Measurements from ENCODE around the gene C2CD2. TPM values are rescaled to one million over a fixed set of nuclear protein-coding genes. Genes with fewer than 3 reads are reported as not detected.

The C2CD2 gene
- total RNA-seq, 3 donors from 2014 or later = 37.0 to 73.8 (median 41.6) TPM

DNA sequence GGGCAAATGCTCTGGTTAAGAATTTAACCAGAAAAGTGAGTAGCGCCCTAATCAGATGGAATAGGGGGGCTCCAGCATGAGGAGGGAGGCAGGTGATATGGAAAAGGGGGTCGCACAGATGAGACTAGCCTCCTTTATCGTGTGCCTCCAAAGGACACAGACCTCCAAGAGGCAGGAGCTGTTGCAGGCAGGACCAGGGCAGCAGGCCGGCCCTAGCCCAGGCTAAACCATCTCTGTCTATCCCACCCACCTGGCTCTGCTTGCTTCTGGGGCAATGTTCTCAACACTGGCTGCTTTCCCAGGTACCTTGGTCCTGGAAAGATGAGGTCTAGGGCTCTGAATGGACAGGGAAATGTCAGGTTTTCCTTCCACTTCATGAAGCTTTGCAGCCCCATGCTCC is 36.3 kb downstream of the C2CD2 start:
- Histone ChIP-seq H3K4me3 (no peak overlapping the region), H3K27me3 (no peaks in the 10 kb centered on the region), H3K36me3 (no peaks in the 10 kb centered on the region), H3K9me3 (no peaks in the 10 kb centered on the region), H3K4me1 (no peaks in the 10 kb centered on the region), H3K27ac (no peak overlapping the region)
- no peak for DNase-seq (ENCODE audit: low spot score in 2 of 2)
- TF ChIP-seq POLR2A (IDR thresholded peaks at IDR 0.05) (no peak), POLR2AphosphoS5 (IDR thresholded peaks at IDR 0.05) (no peak)
- TF ChIP-seq, protein P1, sequence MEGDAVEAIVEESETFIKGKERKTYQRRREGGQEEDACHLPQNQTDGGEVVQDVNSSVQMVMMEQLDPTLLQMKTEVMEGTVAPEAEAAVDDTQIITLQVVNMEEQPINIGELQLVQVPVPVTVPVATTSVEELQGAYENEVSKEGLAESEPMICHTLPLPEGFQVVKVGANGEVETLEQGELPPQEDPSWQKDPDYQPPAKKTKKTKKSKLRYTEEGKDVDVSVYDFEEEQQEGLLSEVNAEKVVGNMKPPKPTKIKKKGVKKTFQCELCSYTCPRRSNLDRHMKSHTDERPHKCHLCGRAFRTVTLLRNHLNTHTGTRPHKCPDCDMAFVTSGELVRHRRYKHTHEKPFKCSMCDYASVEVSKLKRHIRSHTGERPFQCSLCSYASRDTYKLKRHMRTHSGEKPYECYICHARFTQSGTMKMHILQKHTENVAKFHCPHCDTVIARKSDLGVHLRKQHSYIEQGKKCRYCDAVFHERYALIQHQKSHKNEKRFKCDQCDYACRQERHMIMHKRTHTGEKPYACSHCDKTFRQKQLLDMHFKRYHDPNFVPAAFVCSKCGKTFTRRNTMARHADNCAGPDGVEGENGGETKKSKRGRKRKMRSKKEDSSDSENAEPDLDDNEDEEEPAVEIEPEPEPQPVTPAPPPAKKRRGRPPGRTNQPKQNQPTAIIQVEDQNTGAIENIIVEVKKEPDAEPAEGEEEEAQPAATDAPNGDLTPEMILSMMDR (IDR thresholded peaks at IDR 0.05) = no peak
- intact Hi-C loops (cut with DNase I; ENCODE audit: low total_unique reads) = no loop called here

DNA sequence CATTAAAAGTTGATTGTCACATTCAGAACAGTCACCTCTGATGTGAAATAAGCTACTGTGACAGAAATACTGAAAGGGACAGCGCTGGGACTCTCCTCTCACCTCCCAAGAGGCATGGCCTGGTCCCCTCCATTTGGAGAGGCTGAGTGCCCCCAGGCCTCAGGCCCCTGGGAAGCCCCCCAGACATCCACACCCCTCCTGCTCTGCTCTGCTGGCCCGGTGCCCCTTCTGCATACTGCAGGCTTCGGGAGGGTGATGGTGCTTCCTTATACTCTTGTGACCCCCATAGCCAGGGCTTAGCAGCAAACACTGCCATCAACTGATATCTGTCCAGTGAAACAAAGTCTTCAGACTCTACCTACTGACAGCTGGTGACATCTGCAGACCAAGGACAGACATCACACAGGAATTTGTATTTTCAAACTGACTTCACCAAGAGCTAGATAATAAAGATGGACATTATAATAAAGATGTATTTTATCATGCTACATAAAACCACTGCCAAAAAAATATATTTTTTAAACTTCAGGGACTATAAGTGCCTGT is 36.9 kb downstream of the C2CD2 start:
- intact Hi-C loops (cut with DNase I; ENCODE audit: low total_unique reads) = no loop called here
- TF ChIP-seq, protein P1 (IDR thresholded peaks at IDR 0.05) = no peak
- TF ChIP-seq POLR2AphosphoS5 (IDR thresholded peaks at IDR 0.05) (no peak), POLR2A (IDR thresholded peaks at IDR 0.05) (no peak)
- no peak for DNase-seq (ENCODE audit: low spot score in 2 of 2)
- H3K4me3 ChIP-seq = no peak overlapping the region
- no peaks in the 10 kb centered on the region for H3K4me1 ChIP-seq
- no peak overlapping the region for H3K27ac ChIP-seq
- H3K27me3 ChIP-seq = no peaks in the 10 kb centered on the region
- H3K36me3 ChIP-seq = no peaks in the 10 kb centered on the region
- no peaks in the 10 kb centered on the region for H3K9me3 ChIP-seq

DNA sequence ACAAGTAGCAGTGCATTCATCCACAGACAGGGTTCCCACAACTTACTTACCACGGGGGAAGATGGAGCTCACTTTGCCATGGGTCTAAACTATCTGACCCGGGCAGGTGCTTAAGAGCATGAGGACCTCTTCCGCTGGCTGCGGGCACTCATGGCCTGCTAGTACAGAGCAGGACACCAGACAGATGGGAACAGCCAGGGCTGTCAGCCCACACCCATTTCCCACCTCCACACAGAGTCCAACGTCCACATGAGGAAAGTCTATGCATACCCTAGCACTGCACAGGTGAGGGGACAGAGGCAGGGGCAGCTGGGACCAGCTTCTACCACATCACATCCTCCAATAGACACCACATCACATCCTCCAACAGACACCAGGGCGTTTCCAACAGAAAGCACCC is 38.9 kb downstream of the C2CD2 start:
- H3K36me3 ChIP-seq = no peaks in the 10 kb centered on the region
- no peaks in the 10 kb centered on the region for H3K4me1 ChIP-seq
- no peak overlapping the region for H3K27ac ChIP-seq
- H3K27me3 ChIP-seq = no peaks in the 10 kb centered on the region
- TF ChIP-seq, protein P1 (IDR thresholded peaks at IDR 0.05) = no peak
- TF ChIP-seq POLR2A (IDR thresholded peaks at IDR 0.05) (no peak), POLR2AphosphoS5 (IDR thresholded peaks at IDR 0.05) (no peak)
- H3K9me3 ChIP-seq = no peaks in the 10 kb centered on the region
- intact Hi-C loops (cut with DNase I; ENCODE audit: low total_unique reads) = no loop called here
- DNase-seq (ENCODE audit: low spot score in 2 of 2) = no peak
- no peak overlapping the region for H3K4me3 ChIP-seq

DNA sequence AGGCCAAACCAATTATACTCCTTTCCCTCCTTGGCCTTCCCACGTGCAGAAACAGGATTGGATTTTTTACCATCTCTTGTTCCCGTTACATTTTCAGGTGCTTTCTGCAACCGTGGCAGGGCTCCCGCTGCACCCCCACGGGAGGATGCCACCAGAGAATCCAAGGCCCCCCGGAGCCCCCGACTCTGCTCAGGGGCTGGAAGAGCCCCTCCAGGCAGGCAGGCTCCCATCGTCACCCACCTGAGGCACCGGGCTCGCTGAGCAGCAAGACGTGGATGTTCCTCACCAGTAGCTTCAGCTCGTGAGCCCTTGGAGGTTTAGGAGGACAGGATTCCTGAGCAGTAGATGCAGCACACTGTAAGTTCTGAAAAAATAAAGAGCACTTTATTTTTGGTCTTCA is 39.5 kb downstream of the C2CD2 start:
- Histone ChIP-seq H3K27me3 (no peaks in the 10 kb centered on the region), H3K4me3 (no peak overlapping the region), H3K9me3 (no peaks in the 10 kb centered on the region), H3K27ac (no peak overlapping the region), H3K36me3 (no peaks in the 10 kb centered on the region), H3K4me1 (no peaks in the 10 kb centered on the region)
- no peak for DNase-seq (ENCODE audit: low spot score in 2 of 2)
- intact Hi-C loops (cut with DNase I; ENCODE audit: low total_unique reads) = no loop called here
- TF ChIP-seq, protein P1 (IDR thresholded peaks at IDR 0.05) = no peak
- TF ChIP-seq POLR2AphosphoS5 (IDR thresholded peaks at IDR 0.05) = no peak

DNA sequence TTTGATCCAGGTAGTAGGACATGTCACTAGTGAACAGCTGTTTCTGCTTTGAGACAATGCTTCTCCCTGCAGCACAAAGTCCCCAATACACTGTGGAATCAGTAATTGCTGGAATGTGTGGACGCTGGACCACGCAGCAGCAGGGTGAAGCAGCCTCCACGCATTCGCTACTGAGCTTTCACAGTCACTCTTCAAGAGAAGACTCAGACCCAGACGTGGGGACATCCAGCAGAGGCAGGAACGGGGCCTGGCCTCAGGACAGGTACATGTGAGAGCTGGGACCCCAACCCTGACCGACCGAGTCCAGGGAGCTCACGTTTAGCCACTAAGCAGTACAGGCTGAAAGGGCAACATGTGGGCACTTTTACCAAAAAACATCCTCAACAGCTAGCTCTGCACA is 40.6 kb downstream of the C2CD2 start:
- no peaks in the 10 kb centered on the region for H3K9me3 ChIP-seq
- intact Hi-C loops (cut with DNase I; ENCODE audit: low total_unique reads) = no loop called here
- no peaks in the 10 kb centered on the region for H3K36me3 ChIP-seq
- no peak for DNase-seq (ENCODE audit: low spot score in 2 of 2)
- TF ChIP-seq POLR2A (IDR thresholded peaks at IDR 0.05) (no peak), POLR2AphosphoS5 (IDR thresholded peaks at IDR 0.05) (no peak)
- TF ChIP-seq, protein P1 (IDR thresholded peaks at IDR 0.05) = no peak
- no peak overlapping the region for H3K27ac ChIP-seq
- no peaks in the 10 kb centered on the region for H3K4me1 ChIP-seq
- no peaks in the 10 kb centered on the region for H3K27me3 ChIP-seq
- no peak overlapping the region for H3K4me3 ChIP-seq

Measured in breast epithelium (tissue), 4 donors.